H1 (cell line): ENCODE data around the gene B3GALNT1. TPM values are rescaled to one million over a fixed set of nuclear protein-coding genes. Genes with fewer than 3 reads are reported as not detected.

ENCODE experiments used
- CTCF ChIA-PET: fragments of 300-600 bp; sonication (Branson Sonifier 250); formaldehyde crosslinking; loops from one replicate; lab custom pipeline; 2021; ENCODE audit not compliant: partially characterized antibody; lab: Charles Lee
- POLR2A ChIA-PET: fragments of 300-600 bp; sonication (Branson Sonifier 250); formaldehyde crosslinking; loops from one replicate; lab custom pipeline; 2021; ENCODE audit warnings: inconsistent platforms; ENCODE audit not compliant: partially characterized antibody; lab: Charles Lee
- DNase-seq, 2 experiments: peaks; one replicate each; pipeline versions ENCODE4 v3.0.0 to v3.0.0-alpha.2; 2010 to 2022; ENCODE audit warnings: low spot score in 2 of 2, low read depth in 1 of 2, mixed read lengths in 1 of 2
- FAIRE-seq: peaks from 2 replicates; lab custom pipeline; 2011; peaks lifted over from hg19 to GRCh38; lab: Jason Lieb, UNC
- H2AFZ ChIP-seq: 2 replicates; pipeline ENCODE4 v1.8.1; 2012; ENCODE audit warnings: low read length, inconsistent platforms
- H2AK5ac ChIP-seq: 2 replicates; pipeline ENCODE4 v1.6.1; 2013; ENCODE audit warnings: low read depth, low read length
- H2BK120ac ChIP-seq: replicated peaks from 2 replicates; pipeline ENCODE3; 2013; ENCODE audit warnings: low read depth, low read length, inconsistent platforms
- H2BK12ac ChIP-seq: 2 replicates; pipeline ENCODE4 v1.6.1; 2013; ENCODE audit warnings: low read depth, low read length
- H2BK15ac ChIP-seq: 2 replicates; pipeline ENCODE4 v1.6.1; 2013; ENCODE audit warnings: low read length
- H2BK20ac ChIP-seq: 2 replicates; pipeline ENCODE4 v1.6.1; 2013; ENCODE audit warnings: low read length
- H2BK5ac ChIP-seq: 2 replicates; pipeline ENCODE4 v1.6.1; 2013; ENCODE audit warnings: low read depth, low read length
- H3K14ac ChIP-seq: 2 replicates; pipeline ENCODE4 v1.6.1; 2013; ENCODE audit warnings: inconsistent platforms; ENCODE audit not compliant: insufficient read length
- H3K18ac ChIP-seq: 2 replicates; pipeline ENCODE4 v1.6.1; 2013; ENCODE audit warnings: low read length; ENCODE audit errors: extremely low read depth
- H3K23ac ChIP-seq: 2 replicates; pipeline ENCODE4 v1.6.1; 2013; ENCODE audit warnings: inconsistent platforms; ENCODE audit not compliant: insufficient read length
- H3K23me2 ChIP-seq: 2 replicates; pipeline ENCODE4 v1.6.1; 2013; ENCODE audit warnings: low read depth, low read length
- H3K27ac ChIP-seq: 2 replicates; pipeline ENCODE4 v1.6.1; 2011; ENCODE audit warnings: low read depth, low read length, inconsistent platforms
- H3K27me3 ChIP-seq, 4 experiments: replicated peaks in 1 of 4; 1 replicate in 1 of 4; 2 replicates in 3 of 4; pipeline versions ENCODE4 v1.6.1 to v1.8.1; 2011 to 2013; ENCODE audit warnings: low read length in 3 of 4, mild to moderate bottlenecking in 3 of 4, inconsistent platforms in 2 of 4, mixed read lengths in 2 of 4, moderate library complexity in 1 of 4; ENCODE audit not compliant: control insufficient read depth in 3 of 4, insufficient read depth in 3 of 4; ENCODE audit errors: extremely low read depth in 1 of 4
- H3K36me3 ChIP-seq, 4 experiments: 2 replicates each; pipeline versions ENCODE4 v1.6.1 to v1.8.1; 2011 to 2013; ENCODE audit warnings: mild to moderate bottlenecking in 4 of 4, low read length in 3 of 4, moderate library complexity in 2 of 4, control low read depth in 1 of 4, inconsistent platforms in 1 of 4; ENCODE audit not compliant: insufficient read depth in 4 of 4, control insufficient read depth in 2 of 4
- H3K4ac ChIP-seq: replicated peaks from 2 replicates; pipeline ENCODE3; 2013; ENCODE audit warnings: low read length, low read depth, mixed read lengths, inconsistent platforms; ENCODE audit not compliant: insufficient read length
- H3K4me1 ChIP-seq, 4 experiments: replicated peaks in 1 of 4; 1 replicate in 1 of 4; 2 replicates in 3 of 4; pipeline versions ENCODE4 v1.6.1 to v1.8.1; 2011 to 2013; ENCODE audit warnings: low read length in 3 of 4, inconsistent platforms in 2 of 4, mixed read lengths in 1 of 4; ENCODE audit not compliant: insufficient read depth in 4 of 4, control insufficient read depth in 3 of 4
- H3K4me2 ChIP-seq, 2 experiments: 2 replicates each; pipeline versions ENCODE4 v1.6.1 to v1.8.1; 2011 to 2013; ENCODE audit warnings: low read depth in 2 of 2, low read length in 2 of 2, control low read depth in 1 of 2, inconsistent platforms in 1 of 2, mild to moderate bottlenecking in 1 of 2; ENCODE audit not compliant: insufficient read depth in 1 of 2
- H3K4me3 ChIP-seq, 4 experiments: fragments of 200-600, 300-600 bp in 1 of 4; sonication (generic), shearing (Covaris generic), sonication (Bioruptor Twin) in 1 of 4; 2 replicates each; pipeline versions ENCODE4 v1.5.1 to v1.8.1; 2011 to 2016; ENCODE audit warnings: low read length in 4 of 4, low read depth in 3 of 4, control low read depth in 2 of 4, inconsistent platforms in 2 of 4, mild to moderate bottlenecking in 2 of 4, mixed read lengths in 1 of 4, moderate library complexity in 1 of 4; ENCODE audit not compliant: insufficient read depth in 2 of 4; ENCODE audit errors: extremely low read depth in 1 of 4
- H3K56ac ChIP-seq: replicated peaks from 2 replicates; pipeline ENCODE3; 2013; ENCODE audit warnings: low read depth, mild to moderate bottlenecking, mixed read lengths, low read length, inconsistent platforms; ENCODE audit not compliant: insufficient read length
- H3K79me1 ChIP-seq: 2 replicates; pipeline ENCODE4 v1.6.1; 2013; ENCODE audit warnings: low read depth, low read length, control low read depth
- H3K79me2 ChIP-seq, 2 experiments: 2 replicates each; pipeline versions ENCODE4 v1.6.1 to v1.8.1; 2012 to 2013; ENCODE audit warnings: low read length in 2 of 2, mild to moderate bottlenecking in 2 of 2, inconsistent platforms in 1 of 2; ENCODE audit not compliant: insufficient read depth in 2 of 2, control insufficient read depth in 1 of 2
- H3K9ac ChIP-seq, 4 experiments: replicated peaks in 1 of 4; 1 replicate in 1 of 4; 2 replicates in 3 of 4; pipeline versions ENCODE4 v1.6.1 to v1.8.1; 2011 to 2013; ENCODE audit warnings: low read depth in 3 of 4, low read length in 3 of 4, control low read depth in 2 of 4, mild to moderate bottlenecking in 2 of 4, moderate library complexity in 2 of 4, inconsistent platforms in 1 of 4; ENCODE audit errors: extremely low read depth in 1 of 4
- H3K9me3 ChIP-seq, 2 experiments: 2 replicates each; pipeline versions ENCODE4 v1.6.1 to v1.8.1; 2012 to 2013; ENCODE audit warnings: mild to moderate bottlenecking in 2 of 2, moderate library complexity in 2 of 2, control low read depth in 1 of 2, inconsistent platforms in 1 of 2, low read depth in 1 of 2, low read length in 1 of 2, mixed read lengths in 1 of 2; ENCODE audit not compliant: insufficient read depth in 2 of 2
- H4K20me1 ChIP-seq, 2 experiments: replicated peaks in 1 of 2; 2 replicates each; pipeline versions ENCODE3 to v1.8.1; 2011 to 2013; ENCODE audit warnings: inconsistent platforms in 2 of 2, low read length in 2 of 2, mild to moderate bottlenecking in 1 of 2; ENCODE audit not compliant: insufficient read depth in 2 of 2, control insufficient read depth in 1 of 2
- H4K5ac ChIP-seq: 2 replicates; pipeline ENCODE4 v1.6.1; 2013; ENCODE audit warnings: low read length, low read depth, mixed read lengths, inconsistent platforms; ENCODE audit not compliant: insufficient read length
- H4K8ac ChIP-seq: 2 replicates; pipeline ENCODE4 v1.8.0; 2013; ENCODE audit warnings: mild to moderate bottlenecking, moderate library complexity, low read length, inconsistent platforms; ENCODE audit not compliant: insufficient read depth; ENCODE audit errors: extremely low read depth
- H4K91ac ChIP-seq: replicated peaks from 2 replicates; pipeline ENCODE3; 2013; ENCODE audit warnings: low read length, mixed read lengths, inconsistent platforms; ENCODE audit not compliant: insufficient read length
- CREB1 ChIP-seq: IDR thresholded peaks from 2 replicates; pipeline ENCODE4 v1.6.1; 2012; ENCODE audit warnings: inconsistent platforms
- EGR1 ChIP-seq: IDR thresholded peaks from 2 replicates; pipeline ENCODE4 v1.6.1; 2011; ENCODE audit warnings: low read depth, low read length, borderline replicate concordance
- GABPA ChIP-seq: IDR thresholded peaks from 2 replicates; pipeline ENCODE4 v1.6.1; 2011; ENCODE audit warnings: mild to moderate bottlenecking, low read length, moderate library complexity, borderline replicate concordance; ENCODE audit not compliant: insufficient read depth
- MAFK ChIP-seq: IDR thresholded peaks from 2 replicates; pipeline ENCODE4 v1.6.1; 2012; ENCODE audit warnings: low read depth, mild to moderate bottlenecking, improper control_type of control experiment, low read length
- NANOG ChIP-seq: IDR thresholded peaks from 2 replicates; pipeline ENCODE4 v1.6.1; 2011; ENCODE audit warnings: low read length, low read depth, mild to moderate bottlenecking, inconsistent platforms; ENCODE audit not compliant: insufficient read depth, poor library complexity, severe bottlenecking
- SUZ12 ChIP-seq: fragments of 200-600 bp; sonication (generic); IDR thresholded peaks from 2 replicates; pipeline ENCODE4 v1.6.1; 2012; ENCODE audit warnings: mild to moderate bottlenecking, inconsistent platforms, low read length, moderate library complexity, mixed read lengths
- ZNF274 ChIP-seq: IDR thresholded peaks from 2 replicates; pipeline ENCODE4 v1.7.0; 2012; ENCODE audit warnings: low read length, borderline replicate concordance; ENCODE audit errors: extremely low read depth
- WGBS, 2 experiments: shearing (Covaris generic) in 1 of 2; methylation state at CpG; one replicate each; pipeline versions ENCODE4 v1.1.6 to v1.1.7; 2013 to 2015; ENCODE audit warnings: low lambda C conversion rate in 2 of 2, mixed read lengths in 2 of 2, inconsistent platforms in 1 of 2, low coverage in 1 of 2, missing lambda C conversion rate in 1 of 2; ENCODE audit not compliant: insufficient replicate concordance in 2 of 2, insufficient coverage in 1 of 2, insufficient read length in 1 of 2; ENCODE audit errors: extremely low coverage in 1 of 2, missing lambda C conversion rate in 1 of 2; 5-methylcytosine and 5-hydroxymethylcytosine counted together
- polyA plus RNA-seq, 7 experiments: library from polyadenylated mRNA; depleted of rRNA in 3 of 7; stranded (reverse) in 5 of 7; unstranded in 2 of 7; fragments of >200 nt in 5 of 7; fragments of 200-250 nt in 2 of 7; gene quantifications; 1 replicate in 5 of 7; 2 replicates in 1 of 7; 4 replicates in 1 of 7; pipeline versions ENCODE4 v1.2.1 to v1.2.3, GENCODE V29; 2011 to 2013; ENCODE audit warnings: missing spikeins in 2 of 7, mixed read lengths in 2 of 7
- total RNA-seq: library from RNA; stranded (reverse); fragmentation: NEBNext Ultra II Directional; extraction: Animal tissue kit (Norgen Biotek cat#: 25700); gene quantifications from 2 replicates; pipeline ENCODE4 v1.2.1, GENCODE V29; 2021

The B3GALNT1 gene
- total and polyA plus RNA-seq, 2 of the 8 experiments (the other 6 are each of a cell fraction or from before 2014, with no cell fraction given) = 5.0 to 8.1 TPM

GRCh38 chr3:161142486-161142885 lies 37.3 kb upstream of the B3GALNT1 start:
- Histone ChIP-seq H3K36me3 (no peaks in the 10 kb centered on the region), H2AK5ac (no peak overlapping the region), H3K23ac (no peak overlapping the region), H3K9me3 (peaks cover 0 to 3% of the 10 kb centered on the region in 2 experiments; a peak in 3 of 4 replicates), H3K18ac (no peak overlapping the region), H3K79me1 (no peaks in the 10 kb centered on the region), H2BK15ac (no peak overlapping the region), H2BK20ac (no peak overlapping the region), H2BK120ac (no peak overlapping the region), H3K56ac (no peak overlapping the region), H3K14ac (no peak overlapping the region), H3K27ac (no peak overlapping the region), H2BK5ac (no peak overlapping the region), H3K9ac (no peak overlapping the region), H3K4me2 (no peak overlapping the region), H4K5ac (no peak overlapping the region), H3K27me3 (no peaks in the 10 kb centered on the region), H4K91ac (no peak overlapping the region), H3K4ac (no peak overlapping the region), H3K23me2 (no peaks in the 10 kb centered on the region), H3K4me1 (no peaks in the 10 kb centered on the region), H2BK12ac (no peak overlapping the region), H2AFZ (no peak overlapping the region), H3K79me2 (no peaks in the 10 kb centered on the region), H4K20me1 (no peaks in the 10 kb centered on the region), H3K4me3 (no peak overlapping the region), H4K8ac (no peak overlapping the region)
- no peak for DNase-seq
- no peak for FAIRE-seq
- 87% methylated on average over 1 of the region's 1 CpG; no CpG with 5 or more reads in 1 of the 2 experiments for WGBS, 2 experiments
- ChIA-PET POLR2A (no interaction called here), CTCF (interaction anchor here (0.6 to 1.4 kb wide), 4 partner anchors 8 to 53 kb away, joined by 3 read pairs; no protein-coding TSS in a partner anchor)
- TF ChIP-seq GABPA (no peak), ZNF274 (no peak), EGR1 (no peak), SUZ12 (no peak), CREB1 (no peak), NANOG (no peak), MAFK (no peak)
